ENCODE results near the gene ZNRF1.

ZNRF1 gene

DNA sequence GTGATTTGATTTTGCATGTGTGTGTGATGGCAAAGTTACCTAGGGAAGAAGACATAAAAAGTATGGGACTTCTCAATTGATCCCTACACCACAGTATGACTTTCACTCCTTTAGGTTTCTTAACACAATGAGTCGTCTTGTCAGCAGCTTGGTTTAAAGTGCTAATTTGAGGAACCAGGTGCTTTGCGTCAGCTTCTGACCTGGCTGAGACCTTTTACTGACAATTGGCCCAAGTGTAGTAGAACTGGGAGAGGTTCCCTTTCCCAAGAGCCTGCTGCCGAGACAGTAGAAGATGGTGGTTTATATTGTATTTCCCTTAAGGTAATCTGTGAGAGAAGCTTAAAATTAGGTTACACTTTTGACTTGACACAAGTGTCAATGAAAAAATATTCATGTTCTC, 62.8 kb downstream of the ZNRF1 start:
- no peak for DNase-seq (ENCODE audit: low spot score)

DNA sequence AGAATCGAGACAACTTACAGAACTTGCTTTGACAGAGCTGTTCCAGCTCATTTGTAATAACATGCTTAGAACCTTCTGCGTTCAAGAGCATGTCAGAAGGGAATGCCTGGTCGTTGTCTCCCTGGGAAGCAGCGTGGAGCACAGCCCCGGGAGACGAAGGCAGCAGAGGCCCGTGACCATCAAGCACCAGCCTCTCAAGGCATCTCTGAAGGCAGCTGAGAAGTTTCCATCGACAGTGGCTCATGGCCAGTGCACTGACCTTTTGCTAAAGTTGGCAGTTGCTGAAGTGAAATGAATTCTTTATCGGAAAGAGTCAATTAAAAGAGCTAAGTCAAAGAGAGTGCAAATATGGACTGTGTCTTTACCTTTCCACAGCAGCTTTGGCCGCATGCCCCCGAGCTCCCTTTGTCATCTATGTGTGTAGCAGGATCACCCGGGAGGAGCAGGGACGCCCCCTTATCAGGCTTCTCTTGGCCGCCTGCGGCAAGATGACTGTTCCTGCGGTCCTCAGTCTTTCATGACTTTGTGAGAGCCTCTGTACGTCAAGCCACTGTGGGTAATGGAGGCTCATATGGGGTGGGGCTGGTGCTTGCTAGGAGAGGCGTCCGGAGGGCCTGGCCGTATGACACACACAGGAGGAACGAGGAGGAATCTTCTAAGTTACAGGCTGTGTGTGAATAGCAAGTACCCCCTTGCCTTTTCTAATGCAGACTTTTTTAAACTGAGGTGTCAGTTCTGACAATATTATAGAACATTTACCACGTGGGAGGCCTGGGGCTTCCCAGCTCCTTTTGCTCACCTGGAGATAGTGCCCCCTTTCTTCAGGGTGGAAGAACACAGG, 63.5 kb downstream of the ZNRF1 start:
- no peak for DNase-seq (ENCODE audit: low spot score)

DNA sequence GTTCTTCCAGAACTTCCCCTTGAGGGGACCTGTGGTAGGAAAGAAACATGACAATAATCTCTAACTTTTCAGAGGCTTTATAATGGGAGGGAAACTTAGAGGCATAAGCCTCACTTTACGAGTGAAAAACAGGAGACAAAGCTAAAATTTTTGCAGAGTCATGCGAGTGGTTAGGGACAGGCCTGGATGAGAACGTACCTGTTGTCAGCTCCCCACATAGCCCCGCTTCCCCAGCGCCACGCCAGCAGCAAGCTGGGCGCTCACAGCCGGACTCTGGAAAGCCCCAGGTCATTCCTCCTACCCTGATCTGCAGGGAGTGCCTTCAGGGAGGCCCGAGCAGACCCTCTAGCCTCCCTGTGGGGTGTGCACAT, 64.1 kb downstream of the ZNRF1 start:
- DNase-seq (ENCODE audit: low spot score): no peak

DNA sequence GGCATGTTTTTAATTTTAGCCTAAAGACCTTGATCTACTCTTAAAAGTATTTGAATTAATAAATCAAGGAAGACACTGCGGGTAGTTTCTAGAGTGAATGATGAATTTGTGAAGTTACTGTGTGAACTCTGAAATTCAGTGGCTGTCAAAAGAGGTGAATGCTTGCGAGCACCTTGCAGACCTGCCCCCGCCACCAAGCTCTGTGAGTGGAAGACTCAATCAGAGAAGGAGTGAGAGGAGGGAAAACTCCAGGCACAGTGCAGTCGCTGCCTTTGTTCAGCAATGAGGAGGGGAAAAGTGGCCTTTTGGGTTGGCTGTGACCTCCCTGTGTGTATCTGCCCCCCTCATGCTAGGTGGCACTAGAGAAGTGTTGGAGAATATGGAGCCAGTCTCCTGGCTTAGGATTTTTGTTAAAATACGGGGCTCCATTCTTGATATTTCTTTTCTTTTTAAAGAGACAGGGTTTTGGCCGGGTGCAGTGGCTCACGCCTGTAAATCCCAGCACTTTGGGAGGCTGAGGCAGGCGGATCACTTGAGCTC, 64.8 kb downstream of the ZNRF1 start:
- no peak for DNase-seq (ENCODE audit: low spot score)

DNA sequence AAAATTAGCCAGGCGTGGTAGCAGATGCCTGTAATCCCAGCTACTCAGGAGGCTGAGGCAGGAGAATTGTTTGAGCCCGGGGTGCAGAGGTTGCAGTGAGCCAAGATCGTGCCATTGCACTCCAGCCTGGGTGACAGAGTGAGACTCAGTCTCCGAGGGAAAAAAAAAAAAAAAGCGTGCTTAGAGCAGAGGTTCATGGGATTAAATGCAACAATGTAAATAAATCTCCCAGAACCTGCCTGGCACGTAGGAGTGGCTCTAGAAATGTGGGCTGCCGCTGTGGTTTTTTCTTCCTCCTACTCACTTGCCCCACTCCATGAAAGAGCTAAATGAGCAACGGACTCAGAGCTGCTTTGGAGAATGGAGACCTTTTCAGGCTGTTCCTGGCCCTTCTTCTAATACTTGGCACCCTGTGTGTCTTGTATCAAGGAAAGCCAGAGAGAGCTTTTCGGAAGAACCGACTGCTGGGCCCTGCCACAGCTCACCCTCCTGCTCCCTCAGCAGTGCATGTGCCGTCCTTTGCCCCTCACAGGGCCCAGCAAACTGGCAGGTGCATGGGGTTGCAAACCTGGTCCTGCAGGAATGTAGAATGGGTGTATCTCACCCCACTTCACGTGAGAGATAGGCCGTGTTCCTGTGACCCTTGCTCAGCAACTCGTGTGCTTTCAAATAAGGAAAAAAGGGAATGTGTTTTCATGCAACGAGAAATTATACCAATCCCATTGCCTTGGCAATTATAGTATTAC, 65.8 kb downstream of the ZNRF1 start:
- DNase-seq (ENCODE audit: low spot score): peak; percentile 87

DNA sequence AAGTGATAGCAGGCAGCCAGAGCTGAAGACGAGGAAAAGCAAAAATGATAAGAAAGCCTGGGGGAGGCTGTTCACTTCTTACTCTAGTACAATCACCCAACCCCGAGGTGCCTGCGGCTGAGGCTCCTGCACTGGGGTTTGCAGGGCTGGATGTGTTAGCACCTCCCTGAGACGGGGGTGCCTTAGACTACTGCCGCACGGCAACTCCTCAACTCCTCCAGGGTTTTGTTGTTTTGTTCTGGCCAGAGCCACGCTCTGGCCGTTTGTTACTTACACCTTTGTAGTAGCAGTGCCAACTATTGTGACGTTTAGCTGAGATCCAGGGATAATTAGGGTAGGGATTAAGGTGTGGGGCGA, 66.3 kb downstream of the ZNRF1 start:
- no peak for DNase-seq (ENCODE audit: low spot score)

DNA sequence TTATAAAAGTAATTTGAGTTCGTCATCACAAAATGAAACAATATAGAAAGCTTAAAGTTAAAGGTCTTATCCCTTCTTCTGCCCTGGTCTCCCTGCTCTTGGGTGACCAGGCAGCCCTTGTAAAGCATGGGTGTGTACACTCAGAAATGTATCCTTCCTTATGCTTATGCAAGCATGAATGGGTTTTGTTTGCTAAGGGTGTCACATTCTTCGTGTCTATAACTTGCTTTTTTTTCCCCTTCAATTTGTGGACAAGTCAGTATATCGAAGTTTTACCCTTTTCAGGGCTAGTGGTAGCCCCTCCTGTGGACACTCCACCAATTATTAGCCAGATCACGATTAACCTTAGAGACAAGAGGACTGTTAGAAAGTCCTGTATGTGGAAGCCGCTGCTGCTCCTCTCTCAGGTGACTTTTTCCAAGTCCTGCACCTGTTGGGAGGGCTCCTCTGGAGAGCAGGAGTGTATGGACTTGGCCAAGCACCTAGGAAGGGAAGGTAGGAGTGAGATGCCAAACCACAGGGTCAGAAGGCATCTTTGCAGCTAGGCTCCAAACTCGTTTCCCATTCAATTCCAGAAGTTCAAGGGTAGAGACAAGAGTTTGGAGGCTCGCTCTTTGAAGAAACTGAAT, 66.8 kb downstream of the ZNRF1 start:
- DNase-seq (ENCODE audit: low spot score): no peak

DNA sequence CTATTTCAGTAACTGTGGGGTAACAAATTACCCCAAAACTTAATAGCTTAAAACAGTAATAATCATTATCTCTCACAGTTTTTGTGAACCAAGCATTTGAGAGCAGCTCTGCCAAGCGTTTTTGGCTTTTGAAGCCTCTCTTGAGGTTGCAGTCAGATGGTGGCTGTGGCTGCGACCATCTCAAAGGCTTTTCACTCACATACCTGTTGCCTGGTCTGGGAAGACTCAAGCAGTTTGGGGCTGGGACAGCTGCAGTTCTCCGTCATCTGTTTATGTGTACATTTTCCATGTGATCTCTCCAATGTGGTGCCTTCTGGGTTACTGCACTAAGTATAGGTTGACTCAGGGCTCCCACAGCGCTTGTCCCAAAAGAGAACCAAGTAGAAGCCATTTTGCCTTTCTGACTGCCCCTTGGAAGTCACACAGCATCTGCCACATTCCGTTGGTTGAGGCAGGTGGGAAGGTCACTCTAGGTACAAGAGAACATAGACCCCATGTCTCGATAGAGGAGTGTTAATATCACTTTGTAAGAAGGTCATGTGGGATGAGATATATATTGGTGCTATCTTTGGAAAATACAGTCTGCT, 68.1 kb downstream of the ZNRF1 start:
- DNase-seq (ENCODE audit: low spot score): no peak

DNA sequence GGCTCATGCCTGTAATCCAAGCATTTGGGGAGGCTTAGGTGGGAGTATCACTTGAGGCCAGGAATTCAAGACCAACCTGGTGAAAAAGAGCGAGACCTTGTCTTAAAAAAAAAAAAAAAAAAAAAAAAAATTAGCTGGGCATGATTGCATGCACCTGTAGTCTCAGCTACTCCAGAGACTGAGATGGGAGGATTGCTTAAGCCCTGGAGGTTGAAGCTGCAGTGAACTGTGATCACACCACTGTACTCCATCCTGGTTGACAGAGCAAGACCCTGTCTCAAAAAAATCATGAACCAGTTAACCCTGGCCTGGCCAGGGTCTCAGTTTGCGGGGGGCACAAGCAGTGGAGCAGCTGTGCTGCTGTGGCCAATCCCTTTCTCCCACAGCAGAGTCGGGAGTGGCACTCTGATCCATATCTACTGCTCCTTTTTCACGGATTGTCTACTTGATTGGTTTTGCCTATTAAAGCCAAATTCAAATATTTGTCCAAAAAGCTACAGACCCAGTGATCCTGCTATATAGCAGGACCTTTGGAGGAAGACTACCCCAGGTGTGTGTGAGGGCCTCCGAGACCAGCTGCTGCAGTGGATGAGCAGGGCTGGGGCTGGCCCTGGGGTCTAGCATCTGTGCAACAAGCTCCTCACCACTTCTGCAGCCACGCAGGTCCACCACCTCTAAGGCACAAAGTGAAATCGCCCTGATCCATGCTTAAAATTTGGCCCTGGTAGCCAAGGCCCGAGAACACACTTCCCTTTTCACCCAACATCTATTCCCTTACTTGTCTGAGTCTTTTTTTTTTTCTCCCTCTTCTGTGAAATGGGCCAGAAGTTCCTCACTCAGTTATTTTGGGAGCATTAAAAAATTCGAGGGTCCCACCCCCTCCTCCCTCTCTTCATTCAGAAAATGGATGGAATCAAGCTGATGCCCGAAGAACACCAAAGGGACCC, 69.5 kb downstream of the ZNRF1 start:
- no peak for DNase-seq (ENCODE audit: low spot score)

DNA sequence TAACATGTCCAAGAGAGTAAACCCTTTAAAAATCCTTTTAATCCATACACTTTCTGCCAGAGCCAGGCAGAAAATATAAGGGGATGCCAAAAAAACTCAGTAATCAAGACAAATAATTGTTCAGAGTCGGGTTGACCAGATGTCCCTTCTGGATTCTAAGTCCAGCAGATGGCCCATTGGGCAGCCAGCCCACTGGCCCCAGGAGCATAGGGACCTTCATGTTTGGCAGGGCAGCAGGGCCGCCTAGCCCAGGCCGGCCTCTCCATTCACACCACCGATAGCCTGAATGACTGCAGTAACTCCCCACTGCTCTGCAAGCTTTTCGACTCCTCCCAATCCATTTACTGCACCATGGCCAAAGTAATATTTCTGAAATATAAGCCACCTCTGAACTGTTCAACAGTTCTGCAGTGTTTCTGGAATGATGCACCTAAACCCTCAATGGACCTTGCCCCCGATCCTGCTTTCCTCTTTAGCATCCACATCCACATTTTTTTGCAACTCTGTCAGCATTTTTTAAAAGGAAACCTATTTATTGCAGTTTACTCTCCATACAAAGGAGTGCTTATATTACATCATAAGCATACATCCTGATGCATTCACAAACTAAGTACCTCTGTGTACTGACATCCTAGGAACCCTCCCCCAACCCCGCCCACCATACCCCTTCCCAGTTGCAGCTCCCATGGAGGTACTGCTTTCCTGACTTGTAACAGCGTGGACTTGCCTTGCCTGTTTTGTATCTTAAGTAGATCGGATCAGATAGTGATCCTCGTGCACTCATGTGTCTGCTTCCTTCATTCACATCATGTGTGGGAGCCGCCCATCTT, 71.4 kb downstream of the ZNRF1 start:
- no peak for DNase-seq (ENCODE audit: low spot score)

DNA sequence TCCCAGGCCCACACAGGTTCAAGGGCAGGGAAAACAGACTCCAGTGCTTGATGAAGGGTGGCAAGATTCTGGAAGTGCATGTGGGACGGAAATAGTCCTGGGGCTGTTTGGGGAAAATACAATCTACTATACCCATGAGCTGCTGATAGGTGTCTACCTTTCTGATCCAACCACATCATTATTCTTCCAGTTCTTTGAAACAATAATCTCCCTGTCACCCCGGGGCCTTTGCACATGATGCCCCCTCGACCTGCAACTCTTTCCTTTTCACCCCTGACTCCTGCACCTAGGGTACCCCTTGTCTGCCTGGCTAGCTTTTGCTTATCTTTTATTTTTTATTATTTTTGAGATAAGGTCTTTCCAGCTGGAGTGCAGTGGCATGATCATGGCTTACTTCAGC, 72.8 kb downstream of the ZNRF1 start:
- no peak for DNase-seq (ENCODE audit: low spot score)

DNA sequence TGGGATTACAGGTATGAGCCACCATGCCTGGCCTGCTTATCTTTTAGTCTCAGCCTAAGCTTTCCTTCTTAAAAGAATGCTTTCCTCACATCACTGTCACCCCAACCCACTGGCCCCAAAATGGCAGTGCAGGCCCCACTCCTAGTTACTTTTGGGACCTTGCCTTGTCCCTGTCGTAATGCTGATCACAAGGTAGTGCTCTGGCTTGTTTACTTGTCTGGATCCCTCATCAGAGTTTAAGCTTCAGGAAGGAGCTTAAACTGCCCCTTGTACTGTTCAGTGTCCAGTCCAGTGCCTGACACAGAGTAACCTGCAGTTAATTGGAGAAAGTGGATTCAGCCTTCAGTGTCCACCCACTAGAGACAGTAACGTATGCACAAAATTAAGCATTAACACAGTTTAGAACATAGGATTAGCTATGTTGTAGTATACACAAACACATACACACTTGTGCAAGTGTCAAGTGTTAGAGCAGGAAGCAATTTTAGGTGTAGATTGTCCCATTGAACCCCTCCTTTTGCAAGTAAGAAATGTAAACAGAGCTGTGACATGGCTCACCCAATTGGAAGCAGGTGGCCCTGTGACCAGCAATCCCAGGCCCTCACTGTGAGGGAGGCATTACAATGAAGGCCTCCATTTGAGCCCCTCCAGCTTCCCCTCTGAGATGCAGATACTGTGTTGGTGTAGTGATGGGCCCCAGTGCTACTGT, 73.6 kb downstream of the ZNRF1 start:
- DNase-seq (ENCODE audit: low spot score): no peak

DNA sequence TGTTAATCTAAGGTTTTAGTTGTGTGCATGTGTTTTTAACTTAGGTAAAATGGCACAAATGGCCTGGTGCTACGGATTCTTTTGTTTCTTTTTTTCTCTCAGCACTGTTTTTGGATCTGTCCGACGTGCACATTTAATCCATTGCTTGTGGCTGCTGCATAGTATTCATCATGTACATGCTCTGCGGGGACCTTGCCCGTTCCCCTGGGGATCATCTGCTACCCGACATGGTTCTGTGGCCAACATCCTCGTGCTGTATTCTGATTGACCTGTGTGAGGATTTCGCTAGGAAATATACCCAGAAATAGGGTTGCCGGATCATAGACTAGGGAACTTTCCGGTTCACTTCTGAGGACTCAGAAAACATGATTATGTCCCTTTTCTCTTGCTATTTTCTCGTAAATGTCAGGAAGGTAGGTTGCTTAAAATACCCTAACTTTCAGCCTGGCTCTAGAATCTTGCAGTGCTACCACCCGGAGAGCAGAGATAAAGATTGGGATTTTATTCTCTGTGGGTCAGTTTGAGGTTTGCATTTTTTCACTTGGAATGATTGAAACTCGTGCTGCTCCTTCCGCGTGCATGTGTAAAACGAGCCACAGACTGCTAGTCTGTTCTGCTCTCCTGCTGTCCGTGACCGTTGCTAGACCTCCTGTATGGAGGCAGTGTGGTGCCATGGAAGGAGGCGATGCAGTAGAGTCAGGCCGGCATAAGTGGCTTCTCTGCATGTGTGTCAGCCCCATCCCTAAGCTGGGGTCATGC, 74.9 kb downstream of the ZNRF1 start:
- DNase-seq (ENCODE audit: low spot score): no peak

DNA sequence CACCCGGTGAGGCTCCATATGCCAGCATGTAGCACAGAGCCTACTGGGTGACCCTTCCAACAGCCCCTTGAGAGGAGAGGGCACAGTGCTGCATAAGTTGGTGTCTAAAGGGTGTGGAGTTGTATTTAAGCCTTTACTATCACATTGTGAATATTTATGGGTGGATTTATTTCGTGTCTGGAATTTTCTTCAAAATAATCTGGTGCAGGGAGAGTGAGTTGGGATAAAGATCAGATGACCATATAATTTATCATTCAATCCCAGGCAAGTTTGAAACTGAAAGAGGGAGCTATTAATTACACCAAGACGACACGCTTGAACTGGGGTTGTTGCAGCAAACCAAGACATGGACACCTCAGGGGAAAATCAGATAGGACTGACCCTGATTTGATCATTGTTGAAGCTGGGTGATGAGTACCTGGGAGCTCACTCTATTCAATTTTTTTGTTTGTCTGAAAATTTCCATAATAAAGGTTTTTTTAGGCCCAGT, 75.5 kb downstream of the ZNRF1 start:
- DNase-seq (ENCODE audit: low spot score): no peak

DNA sequence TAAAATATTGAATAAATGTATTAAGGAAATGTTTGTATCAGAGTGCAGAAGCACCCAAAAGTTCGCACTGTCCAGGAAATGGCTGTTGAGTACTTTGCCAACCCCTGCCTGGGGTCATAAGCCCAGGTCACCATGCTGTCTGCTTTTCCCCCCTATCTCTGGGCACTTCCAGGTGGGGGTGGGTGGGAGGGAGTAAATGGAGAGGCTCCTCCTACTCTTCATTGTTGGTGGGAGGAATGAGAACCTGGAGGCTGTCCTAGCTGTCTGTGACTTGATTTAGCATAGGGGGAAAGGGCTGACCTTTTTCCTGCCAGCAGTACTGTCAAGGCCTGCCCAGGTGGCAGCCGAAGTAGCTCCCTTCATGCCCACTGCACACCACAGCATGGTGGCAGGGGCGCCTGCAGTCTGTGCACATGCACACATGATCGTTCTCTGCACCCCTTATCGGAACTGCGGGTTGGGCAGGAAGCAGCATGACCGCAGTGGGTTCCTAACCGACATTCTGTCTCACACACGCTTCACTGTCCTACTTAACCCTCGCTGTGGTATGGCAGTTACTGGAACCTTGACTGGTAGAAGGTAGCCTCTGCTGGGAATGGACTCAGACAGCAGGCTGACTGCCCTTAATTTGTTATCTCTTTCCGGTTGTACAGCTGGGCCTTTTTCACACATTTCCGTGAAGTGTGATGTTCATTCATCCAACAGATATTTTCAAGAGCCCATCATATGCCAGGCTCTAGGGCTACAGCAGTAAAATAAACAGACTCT, 76.3 kb downstream of the ZNRF1 start:
- no peak for DNase-seq (ENCODE audit: low spot score)

DNA sequence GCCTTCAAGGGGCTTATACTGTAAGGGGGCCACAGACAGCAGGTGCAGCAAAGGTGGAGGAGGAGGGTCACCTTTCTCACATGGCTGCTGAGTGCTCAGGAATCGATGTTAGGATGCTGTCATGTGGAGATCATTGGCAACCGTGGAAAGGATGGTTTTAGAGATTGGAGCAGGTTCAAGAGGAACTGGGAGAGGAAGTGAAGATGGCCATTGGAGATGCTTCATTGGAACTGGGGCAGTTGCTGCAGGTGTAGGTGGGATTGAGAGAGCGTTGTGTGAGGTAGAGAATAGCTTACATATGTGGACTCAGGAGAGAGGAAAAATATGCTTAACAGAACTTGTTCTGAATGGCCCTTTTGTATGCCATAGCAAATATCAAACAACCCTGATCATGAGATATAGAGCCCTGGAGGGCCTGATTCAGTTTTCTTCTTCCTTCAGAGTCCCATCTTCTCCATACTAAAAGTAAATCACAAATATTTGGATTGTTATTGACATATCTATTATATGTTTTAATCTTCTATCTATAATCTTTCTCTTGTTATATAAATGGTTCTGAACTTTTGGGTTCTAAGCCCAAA, 77.0 kb downstream of the ZNRF1 start:
- no peak for DNase-seq (ENCODE audit: low spot score)

DNA sequence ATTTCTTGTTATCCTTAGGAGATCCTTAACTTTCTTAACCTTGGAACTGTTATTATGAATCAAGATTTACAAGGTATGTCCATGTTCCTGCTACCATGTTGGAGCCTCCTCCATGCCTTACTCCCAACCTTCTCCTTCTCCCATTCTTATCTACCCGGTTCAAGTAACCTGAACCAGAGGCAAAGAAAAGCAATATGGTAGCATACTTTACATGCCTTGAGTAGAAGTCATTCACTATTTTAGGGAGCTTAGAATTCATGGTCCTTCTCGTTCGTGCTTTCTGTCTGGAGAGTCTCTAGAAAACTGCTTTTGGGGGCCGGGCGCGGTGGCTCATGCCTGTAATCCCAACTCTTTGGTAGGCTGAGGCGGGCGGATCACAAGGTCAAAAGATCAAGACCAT, 80.1 kb downstream of the ZNRF1 start:
- no peak for DNase-seq (ENCODE audit: low spot score)
